ENCODE results near the gene ZNF354C. TPM values are rescaled to one million over a fixed set of nuclear protein-coding genes. Genes with fewer than 3 reads are reported as not detected.
"Not testable (repeated sequence)": the region's sequence is repeated elsewhere in the genome, so short reads cannot be mapped to it uniquely, and the experiment has no call there.

ZNF354C gene
- 1 to 10 TPM; 3.9 to 4.9 TPM for total RNA-seq
- long read RNA-seq, full-length matches to known transcripts, result 3 of 4 reads
- long read RNA-seq, partial matches to known transcripts, result 0 of 4 reads
- long read RNA-seq, other reads (novel, unspliced or antisense), result 1 of 4 reads

DNA sequence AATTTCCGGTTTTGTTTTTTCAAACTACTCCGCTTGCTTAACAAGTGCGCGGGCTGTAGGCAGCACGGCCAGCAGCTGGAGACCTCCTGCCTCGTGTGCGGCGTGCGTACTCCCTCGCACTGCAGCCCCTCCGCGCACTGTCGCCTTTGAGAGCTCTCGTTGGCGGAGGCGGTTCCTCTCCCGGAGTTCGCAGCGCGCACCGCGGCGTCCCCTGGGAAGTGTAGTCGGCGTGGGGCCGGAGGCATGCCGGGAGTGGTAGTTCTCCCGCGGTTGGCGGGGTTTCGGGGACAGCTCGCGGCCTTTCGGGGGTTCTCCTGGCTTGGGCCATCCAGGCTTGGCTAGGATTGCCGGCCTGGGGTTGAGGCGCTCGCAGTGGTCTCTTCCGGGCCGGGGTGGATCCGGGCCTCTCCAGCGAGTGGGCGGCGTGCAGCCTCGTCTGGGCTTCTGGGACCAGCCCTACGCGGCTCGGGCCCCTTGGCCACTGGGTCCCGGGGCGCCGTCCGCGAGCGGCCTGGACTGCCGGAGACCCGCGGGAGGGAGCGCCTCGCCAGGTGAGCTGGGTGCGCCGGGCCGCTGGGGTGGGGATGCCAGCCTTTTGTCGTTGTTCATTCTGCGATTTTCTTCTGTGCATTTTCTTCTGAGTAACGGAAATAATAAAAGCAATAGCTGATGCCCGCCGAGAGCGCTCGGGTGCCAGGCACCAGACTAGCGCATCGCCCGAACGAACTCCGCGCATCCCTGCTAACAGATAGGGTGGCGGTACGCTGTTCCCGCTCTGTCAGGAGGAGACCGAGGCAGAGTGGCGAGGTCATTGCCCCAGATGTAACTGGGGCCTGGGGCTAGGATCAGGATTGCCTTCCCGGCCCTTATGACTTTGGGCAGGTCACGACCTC lies at the start of gene ZNF354C:
Gene ZNF354C, plus strand, starts transcription at position 258 of the 893 bp plus-strand sequence. CDS start 1,696 bp downstream, outside the sequence.
- DNase-seq, result peak; percentile 93
- peak; percentile 99 to 100 for ATAC-seq
- intact Hi-C loops (cut with DNase I), result loop anchor here in 1 of 2 donors (5.0 kb wide), 2 partner anchors 198 to 328 kb away; partner anchors contain the start of gene ZNF354A

GRCh38 chr5:179023528-179024189 lies 36.5 kb upstream of the ZNF354C start, which contains the start of gene ZNF879:
Gene ZNF879, plus strand, starts transcription at chr5:179023804. Its CDS starts 1,201 bp downstream, at chr5:179025005.
- DNase-seq, result peak; percentile 96
- peak; percentile 99 to 100 for ATAC-seq
- intact Hi-C loops (cut with DNase I), result loop anchor here in 1 of 2 donors (5.0 kb wide), 1 partner anchor 81 kb away; the partner anchor contains the start of gene ZNF454

GRCh38 chr5:179033004-179033580 lies 27.1 kb upstream of the ZNF354C start:
- intact Hi-C loops (cut with DNase I), result no loop called here
- ATAC-seq (no peak), DNase-seq (no peak)

- ATAC-seq, result no peak
- DNase-seq, result no peak
- intact Hi-C loops (cut with DNase I), result no loop called here
Measured at GRCh38 chr5:179044765-179045164, 15.4 kb upstream of the ZNF354C start.

- DNase-seq (no peak), ATAC-seq (no peak)
- intact Hi-C loops (cut with DNase I), result loop anchor here in 1 of 2 donors (10.0 kb wide), 1 partner anchor 117 kb away; no protein-coding TSS in a partner anchor
Measured at GRCh38 chr5:179051784-179052183, 8.4 kb upstream of the ZNF354C start.

DNA sequence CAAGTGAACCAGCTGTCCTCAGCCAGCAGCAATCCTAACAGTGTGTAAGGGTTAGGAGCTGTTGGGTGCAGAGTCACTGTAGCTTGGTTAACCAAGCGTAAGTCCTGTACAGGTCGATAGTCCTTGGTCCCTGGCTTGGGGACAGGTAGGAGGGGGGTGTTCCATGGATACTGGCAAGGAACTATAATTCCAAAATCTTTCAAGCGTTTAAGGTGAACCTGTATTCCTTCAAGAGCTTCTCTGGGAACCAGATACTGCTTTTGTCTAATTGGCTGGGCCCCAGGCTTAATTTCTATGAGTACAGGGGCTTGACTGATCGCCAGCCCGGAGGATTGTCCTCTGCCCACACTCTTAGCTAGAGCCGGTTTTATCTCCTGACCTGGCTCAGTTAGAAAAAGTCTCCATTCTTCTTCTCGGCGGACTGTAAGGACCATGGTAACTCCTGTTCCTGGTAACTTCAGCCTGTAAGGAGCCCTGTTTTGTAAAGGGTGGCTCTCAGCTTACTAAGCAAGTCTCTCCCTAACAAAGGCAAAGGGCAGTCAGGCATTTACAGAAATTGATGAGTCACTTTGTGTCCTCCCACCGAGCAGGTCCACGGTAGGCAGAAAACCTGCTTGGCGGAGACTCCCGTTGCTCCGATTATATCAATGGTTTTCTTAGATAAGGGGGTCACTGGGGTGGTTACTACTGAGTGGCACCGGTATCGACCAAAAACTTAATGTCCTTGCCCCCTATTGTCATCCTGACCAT lies 6.0 kb upstream of the ZNF354C start:
- DNase-seq (no peak), ATAC-seq (no peak)
- intact Hi-C loops (cut with DNase I), result loop anchor here in 1 of 2 donors (10.0 kb wide), 1 partner anchor 119 kb away; no protein-coding TSS in a partner anchor

GRCh38 chr5:179054876-179055275 lies 5.3 kb upstream of the ZNF354C start:
- intact Hi-C loops (cut with DNase I), result loop anchor here in 1 of 2 donors (10.0 kb wide), 1 partner anchor 120 kb away; no protein-coding TSS in a partner anchor
- ATAC-seq, result no peak
- no peak for DNase-seq

GRCh38 chr5:179055436-179055835 lies 4.7 kb upstream of the ZNF354C start:
- ATAC-seq, result no peak
- no peak for DNase-seq
- intact Hi-C loops (cut with DNase I), result loop anchor here in 1 of 2 donors (10.0 kb wide), 1 partner anchor 121 kb away; no protein-coding TSS in a partner anchor

DNA sequence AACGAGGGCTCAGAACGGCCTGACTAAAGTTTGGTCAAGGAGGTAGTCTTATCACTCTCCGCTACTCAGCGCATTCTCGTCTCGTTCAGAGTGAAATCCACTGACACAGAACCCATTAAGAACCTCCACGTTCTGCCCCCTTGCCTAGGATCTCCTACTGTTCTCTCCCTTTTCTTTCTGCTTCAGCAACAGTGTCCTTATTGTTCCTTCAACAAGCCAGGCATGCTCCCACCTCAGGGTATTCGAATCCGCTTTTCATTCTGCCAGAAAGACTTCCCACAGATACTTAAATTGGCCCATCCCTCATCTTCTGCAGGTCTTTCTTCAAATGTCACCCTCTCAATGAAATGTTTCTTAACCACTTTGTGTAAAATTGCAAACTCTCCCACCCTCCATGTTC lies 4.3 kb upstream of the ZNF354C start:
- no peak for DNase-seq
- intact Hi-C loops (cut with DNase I), result loop anchor here in 1 of 2 donors (10.0 kb wide), 1 partner anchor 121 kb away; no protein-coding TSS in a partner anchor
- ATAC-seq, result no peak

DNA sequence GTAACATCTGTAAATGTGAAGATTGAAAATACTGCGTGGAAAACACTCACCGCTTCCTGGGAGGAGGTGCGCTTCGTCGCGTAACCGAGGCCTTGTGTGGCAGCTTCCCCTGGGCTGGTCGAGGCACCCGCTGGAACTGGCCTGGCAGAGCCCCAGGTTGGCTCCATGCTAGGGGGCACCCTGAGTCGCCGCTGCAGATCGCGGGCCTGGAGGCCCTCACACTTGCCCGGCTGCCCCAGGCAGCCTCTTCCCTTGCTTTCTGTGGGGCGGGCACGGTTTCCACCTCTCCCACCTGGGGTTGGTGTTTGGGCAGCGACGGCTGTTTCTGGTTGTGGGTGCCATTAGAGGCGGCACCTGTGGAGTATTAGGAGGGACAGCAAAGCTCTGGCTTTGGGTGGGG lies 852 bp downstream of the ZNF354C start:
- intact Hi-C loops (cut with DNase I), result loop anchor here in 1 of 2 donors (5.0 kb wide), 2 partner anchors 199 to 329 kb away; partner anchors contain the start of gene ZNF354A
- no peak for DNase-seq
- no peak for ATAC-seq

GRCh38 chr5:179065703-179066102 lies 5.5 kb downstream of the ZNF354C start:
- ATAC-seq, result no peak
- intact Hi-C loops (cut with DNase I), result no loop called here
- DNase-seq, result no peak

GRCh38 chr5:179079165-179079987 lies 19.2 kb downstream of the ZNF354C start:
- intact Hi-C loops (cut with DNase I), result no loop called here
- DNase-seq, result no peak
- ATAC-seq, result no peak

DNA sequence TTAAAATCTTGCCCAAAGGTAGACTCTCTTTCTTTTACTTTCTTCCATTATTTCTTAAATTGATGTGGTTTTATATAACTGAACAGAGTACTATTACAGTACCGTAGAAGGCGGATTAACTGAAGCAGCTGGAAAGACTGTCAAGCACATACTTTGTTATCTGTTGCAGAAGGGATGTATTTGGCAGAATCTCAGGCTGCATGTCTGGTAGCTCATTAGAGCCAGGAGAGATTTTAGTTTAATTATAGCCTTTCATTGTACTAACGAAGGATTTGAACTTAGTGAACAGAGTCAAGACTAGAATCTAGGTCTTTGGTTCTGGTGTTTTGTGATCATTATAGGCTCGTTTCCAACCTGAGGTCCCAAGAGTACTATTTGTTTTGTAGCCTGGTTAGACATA lies 20.6 kb downstream of the ZNF354C start:
- no peak for DNase-seq
- intact Hi-C loops (cut with DNase I), result no loop called here
- no peak for ATAC-seq

DNA sequence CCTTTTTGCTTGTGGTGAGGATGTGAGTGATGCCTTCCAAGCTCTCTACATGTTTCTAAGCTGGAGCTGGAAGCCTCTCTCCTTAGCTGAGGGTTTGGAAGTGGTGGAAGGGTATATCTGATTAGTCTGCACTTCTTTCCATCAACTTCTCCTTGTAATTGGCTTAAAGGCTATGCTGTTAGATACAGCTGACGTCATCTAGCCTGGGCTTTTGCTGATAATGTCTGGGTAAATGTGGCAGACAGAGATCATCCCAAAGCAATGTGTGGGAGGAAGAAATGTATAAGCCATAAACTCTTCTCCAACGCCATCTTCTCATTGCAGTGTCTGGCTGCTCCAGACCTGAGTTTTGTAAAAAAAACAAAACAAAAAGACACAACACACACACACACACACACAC lies 29.3 kb downstream of the ZNF354C start:
- DNase-seq, result no peak
- ATAC-seq, result no peak

GRCh38 chr5:179101282-179101681 lies 41.1 kb downstream of the ZNF354C start:
- intact Hi-C loops (cut with DNase I); DNase-seq; ATAC-seq: not testable (repeated sequence)

More for the DNA sequence above, 29.3 kb downstream of the ZNF354C start:
- intact Hi-C loops (cut with DNase I), result no loop called here

GRCh38 chr5:179110528-179110927 lies 50.4 kb downstream of the ZNF354C start:
- intact Hi-C loops (cut with DNase I), result no loop called here
- DNase-seq (no peak), ATAC-seq (no peak)

Data from left cardiac atrium (tissue), 4 donors.